Kidney epithelial cell (primary cell): Measurements from ENCODE around the gene PSMB11. TPM values are rescaled to one million over a fixed set of nuclear protein-coding genes. Genes with fewer than 3 reads are reported as not detected.

ENCODE experiments used
- DNase-seq: peaks from one replicate; pipeline ENCODE4 v3.0.0-alpha.2; 2010; ENCODE audit warnings: low read depth
- H3K27me3 ChIP-seq: 2 replicates; pipeline ENCODE4 v1.6.0; 2011; ENCODE audit warnings: low read length; ENCODE audit not compliant: control insufficient read depth, insufficient read depth
- H3K36me3 ChIP-seq: 2 replicates; pipeline ENCODE4 v1.5.1; 2011; ENCODE audit warnings: low read length; ENCODE audit not compliant: control insufficient read depth, insufficient read depth
- H3K4me3 ChIP-seq: 2 replicates; pipeline ENCODE4 v1.5.1; 2011; ENCODE audit warnings: low read depth, mild to moderate bottlenecking, control low read depth, low read length
- CTCF ChIP-seq: IDR thresholded peaks from 2 replicates; pipeline ENCODE4 v1.5.1; 2011; ENCODE audit warnings: mild to moderate bottlenecking, moderate library complexity, low read length, control low read depth, inconsistent platforms; ENCODE audit not compliant: insufficient read depth, poor library complexity, severe bottlenecking
- total RNA-seq: library from RNA; depleted of rRNA; stranded (reverse); fragments of >200 nt; gene quantifications from 2 replicates; pipeline ENCODE4 v1.2.3, GENCODE V29; 2015

Gene PSMB11
- total RNA-seq, 1 donor from 2014 or later, result not detected

DNA sequence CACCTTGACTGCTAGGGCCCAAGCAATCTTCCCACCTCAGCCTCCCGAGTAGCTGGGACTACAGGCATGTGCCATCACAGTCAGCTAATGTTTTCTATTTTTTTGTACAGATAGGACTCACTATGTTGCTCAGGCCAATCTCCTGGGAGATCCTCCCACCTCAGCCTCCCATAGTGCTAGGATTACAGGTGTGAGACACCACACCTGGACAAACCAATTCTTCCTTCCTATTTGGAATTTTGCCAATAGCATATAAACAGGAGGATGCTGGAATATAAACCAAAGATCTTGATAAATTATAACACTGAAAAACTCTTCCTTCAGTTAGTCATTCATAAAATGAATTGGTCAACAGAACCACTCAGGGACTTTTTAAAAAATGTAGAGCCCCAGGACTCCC, 44.6 kb downstream of the PSMB11 start:
- no peak for TF ChIP-seq CTCF

DNA sequence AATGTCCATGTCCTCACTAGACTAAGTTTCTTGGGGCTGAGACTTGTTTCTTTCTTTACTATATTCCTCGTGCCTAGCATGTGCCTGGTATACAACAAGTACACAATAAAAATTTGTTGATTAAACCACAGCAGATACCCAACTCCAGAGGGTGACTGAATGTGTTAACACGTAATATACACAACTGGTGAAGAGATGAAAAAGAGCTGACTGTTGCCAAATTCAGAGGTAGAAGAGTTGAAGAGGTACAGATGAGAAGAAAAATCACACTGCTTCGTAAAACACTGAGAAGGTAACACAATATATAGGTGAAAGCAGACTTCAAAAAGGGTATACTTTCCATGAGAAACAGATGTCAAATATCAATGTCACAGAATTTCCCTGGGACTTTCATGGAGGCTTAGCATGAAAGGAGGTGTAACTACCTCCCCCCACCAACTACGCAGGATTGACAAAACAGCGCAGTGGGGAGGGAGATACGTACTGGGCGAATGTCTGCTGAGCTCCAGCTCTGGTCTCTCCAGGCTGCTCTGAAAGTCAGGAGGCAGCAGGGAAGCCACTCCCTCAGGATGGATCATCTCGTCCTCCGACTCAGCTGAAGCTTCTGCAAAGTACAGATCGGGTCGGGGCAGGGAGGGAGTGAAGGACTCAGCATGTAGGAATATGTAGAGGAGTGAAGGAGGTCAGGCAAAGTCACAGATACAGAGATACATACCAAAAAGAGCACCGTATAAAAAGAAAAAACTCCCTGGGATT, 47.7 kb downstream of the PSMB11 start:
- TF ChIP-seq CTCF, result no peak
- Histone ChIP-seq H3K4me3 (no peak overlapping the region), H3K27me3 (no peaks in the 10 kb centered on the region), H3K36me3 (peaks cover 1% of the 10 kb centered on the region)
- DNase-seq, result no peak

More for the DNA sequence above, 44.6 kb downstream of the PSMB11 start:
- Histone ChIP-seq H3K27me3 (no peaks in the 10 kb centered on the region), H3K36me3 (peaks cover 1% of the 10 kb centered on the region), H3K4me3 (no peak overlapping the region)
- no peak for DNase-seq

DNA sequence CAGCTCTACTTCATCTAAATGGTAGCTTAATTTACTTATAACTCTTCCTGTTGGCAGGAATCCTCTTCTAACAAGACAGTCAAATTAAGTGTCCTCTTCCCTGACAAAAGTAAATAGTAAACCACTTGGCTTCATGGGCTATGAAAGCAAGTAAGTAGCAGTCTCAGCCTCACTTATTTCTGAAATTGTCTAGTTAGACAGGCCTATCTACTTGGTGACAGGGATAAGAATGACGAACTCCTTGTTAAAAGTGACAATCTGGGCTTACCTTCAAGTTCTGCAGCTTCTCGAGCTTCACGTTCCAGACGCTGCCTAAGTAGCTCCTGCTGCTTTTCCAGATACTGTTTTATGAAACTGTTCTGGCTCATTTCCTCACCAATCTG, 48.2 kb downstream of the PSMB11 start:
- no peak for DNase-seq
- Histone ChIP-seq H3K27me3 (no peaks in the 10 kb centered on the region), H3K4me3 (no peak overlapping the region), H3K36me3 (peaks cover 1% of the 10 kb centered on the region)
- TF ChIP-seq CTCF, result no peak

- Histone ChIP-seq H3K27me3 (no peaks in the 10 kb centered on the region), H3K4me3 (no peak overlapping the region), H3K36me3 (peaks cover 1% of the 10 kb centered on the region)
- DNase-seq, result no peak
- TF ChIP-seq CTCF, result no peak
Observed at GRCh38 chr14:23091294-23092225, 49.5 kb downstream of the PSMB11 start.

DNA sequence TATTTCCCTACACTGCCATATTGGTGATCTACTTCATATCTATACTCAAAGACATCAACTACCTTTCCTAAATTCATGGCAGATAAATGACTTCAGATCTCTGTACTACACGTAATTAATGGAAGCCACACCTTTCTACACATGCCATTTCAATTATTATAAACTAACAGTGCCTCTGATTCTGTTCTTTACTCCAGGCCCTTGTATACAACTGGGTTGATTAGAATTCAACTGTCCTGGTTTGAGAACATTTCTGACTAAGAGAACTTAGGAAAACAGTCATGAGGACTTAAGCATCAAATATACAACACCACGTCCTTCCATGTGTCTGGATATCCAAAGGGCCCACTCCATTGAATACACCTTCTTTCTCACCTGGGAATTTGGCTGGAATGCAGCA, 51.1 kb downstream of the PSMB11 start:
- Histone ChIP-seq H3K4me3 (no peak overlapping the region), H3K36me3 (peaks cover 1% of the 10 kb centered on the region), H3K27me3 (no peaks in the 10 kb centered on the region)
- TF ChIP-seq CTCF, result no peak
- no peak for DNase-seq
